Stimulated activated CD8-positive, alpha-beta memory T cell treated with anti-CD3 and anti-CD28 coated beads, Interleukin-7, amount 100 ng/mL, for 48 hours (primary cell): ENCODE data around the gene PIAS4.
"Not testable (repeated sequence)": the region's sequence is repeated elsewhere in the genome, so short reads cannot be mapped to it uniquely, and the experiment has no call there.

ENCODE experiments used
- DNase-seq, 2 donors: peaks; one replicate each; pipeline ENCODE4 v3.0.0-alpha.2; 2020; ENCODE audit warnings: low read depth in 1 of 2; ENCODE audit errors: extremely low read depth in 1 of 2

The PIAS4 gene, protein sequence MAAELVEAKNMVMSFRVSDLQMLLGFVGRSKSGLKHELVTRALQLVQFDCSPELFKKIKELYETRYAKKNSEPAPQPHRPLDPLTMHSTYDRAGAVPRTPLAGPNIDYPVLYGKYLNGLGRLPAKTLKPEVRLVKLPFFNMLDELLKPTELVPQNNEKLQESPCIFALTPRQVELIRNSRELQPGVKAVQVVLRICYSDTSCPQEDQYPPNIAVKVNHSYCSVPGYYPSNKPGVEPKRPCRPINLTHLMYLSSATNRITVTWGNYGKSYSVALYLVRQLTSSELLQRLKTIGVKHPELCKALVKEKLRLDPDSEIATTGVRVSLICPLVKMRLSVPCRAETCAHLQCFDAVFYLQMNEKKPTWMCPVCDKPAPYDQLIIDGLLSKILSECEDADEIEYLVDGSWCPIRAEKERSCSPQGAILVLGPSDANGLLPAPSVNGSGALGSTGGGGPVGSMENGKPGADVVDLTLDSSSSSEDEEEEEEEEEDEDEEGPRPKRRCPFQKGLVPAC

DNA sequence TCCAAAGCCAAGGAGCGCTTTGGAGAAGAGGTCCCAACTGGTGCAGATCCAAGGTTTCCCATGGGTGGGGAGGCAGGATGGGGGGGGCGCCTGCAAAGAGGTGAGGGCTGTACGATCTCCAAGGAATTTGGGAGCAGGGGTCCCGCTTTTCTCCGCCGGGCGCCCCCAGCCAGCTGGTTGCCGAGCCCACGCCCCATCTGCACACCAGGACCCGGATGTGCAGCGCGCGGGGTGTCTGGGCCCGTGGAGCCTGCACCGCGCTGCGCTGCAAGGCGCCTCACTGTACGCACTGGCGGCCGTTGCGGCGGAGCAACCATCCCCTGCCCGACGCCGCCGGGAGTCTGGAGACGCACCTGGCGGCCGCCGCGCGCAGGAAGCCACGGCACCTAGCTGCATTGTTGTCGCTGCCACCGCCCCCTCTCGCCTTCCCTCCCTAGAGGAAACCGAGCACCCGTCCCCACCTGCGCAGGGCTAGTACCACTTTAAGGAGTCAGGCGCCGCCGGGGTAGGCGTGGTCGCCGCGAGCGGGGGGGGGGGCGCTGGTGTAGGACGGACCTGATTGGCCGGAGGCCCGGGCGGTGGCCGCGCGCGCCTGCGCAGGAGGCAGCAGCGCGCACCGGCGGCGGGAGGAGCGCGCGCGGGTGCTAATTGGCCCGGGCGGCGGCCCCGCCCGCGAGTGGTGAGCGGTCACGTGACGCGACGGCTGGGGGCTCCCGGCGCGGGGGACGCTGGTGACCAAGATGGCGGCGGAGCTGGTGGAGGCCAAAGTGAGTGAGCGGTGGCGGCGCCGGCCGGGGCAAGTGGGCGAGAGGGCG, at the start of gene PIAS4:
PIAS4 (plus strand) TSS at position 716 of the 815 bp plus-strand sequence; CDS start at position 741, 25 bp downstream.
- DNase-seq = peak; percentile 84 to 97

DNA sequence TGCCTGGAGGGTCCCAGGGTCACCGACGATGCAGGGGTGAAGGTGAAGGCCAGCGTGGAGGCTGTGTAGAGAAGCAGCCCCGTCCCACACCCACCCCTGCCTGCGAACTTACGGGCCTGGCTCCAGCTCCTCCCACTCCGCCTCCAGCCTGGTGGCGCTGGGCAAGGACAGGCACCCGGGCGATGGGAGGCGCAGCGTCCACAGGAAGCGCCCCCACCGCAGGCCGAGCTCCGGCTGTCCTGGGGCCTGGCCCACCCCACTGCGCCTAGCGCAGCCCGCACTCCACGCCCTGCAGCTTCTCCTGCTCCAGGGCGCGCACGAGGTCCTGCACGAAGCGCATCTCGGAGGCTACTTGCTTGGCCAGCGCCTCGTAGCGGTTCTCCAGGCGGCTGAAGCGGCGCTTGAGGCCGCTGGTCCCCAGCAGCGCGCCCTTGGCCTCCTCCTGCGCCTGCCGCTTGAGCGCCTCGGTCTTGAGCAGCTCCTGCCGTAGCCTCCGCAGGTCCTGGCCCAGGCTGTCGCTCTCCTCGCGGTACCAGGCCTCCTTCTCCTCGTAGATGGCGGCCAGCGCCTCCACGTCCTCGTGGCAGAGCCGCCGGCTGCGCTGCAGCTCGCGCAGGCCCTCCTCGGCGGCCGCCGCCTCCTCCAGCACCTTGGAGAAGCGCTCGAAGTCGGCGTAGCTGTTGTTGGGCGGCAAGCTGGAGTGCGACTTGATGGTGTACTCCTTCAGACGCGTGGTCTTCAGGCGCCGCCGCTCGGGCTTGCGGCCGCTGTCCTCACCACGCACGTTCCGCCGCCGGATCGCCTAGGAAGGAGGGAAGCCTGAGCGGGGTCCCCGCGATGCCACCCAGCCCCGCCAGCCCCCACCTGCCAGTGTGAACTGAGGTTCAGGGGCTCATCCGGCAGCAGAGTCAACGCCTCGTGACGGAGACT, 48.4 kb upstream of the PIAS4 start:
- no peak for DNase-seq

DNA sequence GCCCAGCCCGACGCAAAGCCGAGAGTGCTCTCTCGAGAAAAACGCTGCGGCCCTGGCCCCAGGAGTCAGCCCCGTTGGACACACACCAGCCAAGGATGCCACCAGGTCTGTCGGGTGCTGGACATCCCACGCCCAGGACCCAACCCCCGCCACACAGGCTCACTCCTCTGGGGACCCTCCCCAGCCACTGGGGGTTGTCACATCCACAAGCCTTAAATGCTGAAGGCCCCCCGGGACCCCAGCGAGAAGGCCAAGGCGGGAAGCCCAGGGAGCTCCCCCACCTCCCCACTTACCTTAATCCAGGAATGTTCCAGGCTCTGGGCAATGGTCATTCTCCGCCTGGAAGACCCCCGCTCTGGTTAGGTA, 47.8 kb upstream of the PIAS4 start:
- no peak for DNase-seq

DNA sequence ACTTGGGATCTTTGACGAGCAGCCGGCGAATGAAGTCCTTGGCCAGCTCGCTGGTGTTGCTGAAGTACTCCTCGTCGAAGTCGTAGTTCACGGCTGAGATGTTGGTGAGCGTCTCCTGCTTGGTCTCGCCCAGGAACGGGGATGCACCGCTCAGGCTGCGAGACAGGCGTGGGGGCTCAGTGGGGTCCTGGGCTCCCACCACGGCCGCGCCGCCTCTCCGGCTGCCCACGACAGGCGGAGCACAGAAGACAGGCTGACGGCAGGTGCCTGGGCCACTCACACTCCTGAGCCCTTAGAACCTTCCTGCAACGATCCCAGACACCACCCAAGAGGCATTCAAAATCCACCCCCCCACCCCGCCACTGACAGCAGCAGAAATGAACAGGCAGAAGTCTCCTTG, 46.5 kb upstream of the PIAS4 start:
- DNase-seq = no peak

DNA sequence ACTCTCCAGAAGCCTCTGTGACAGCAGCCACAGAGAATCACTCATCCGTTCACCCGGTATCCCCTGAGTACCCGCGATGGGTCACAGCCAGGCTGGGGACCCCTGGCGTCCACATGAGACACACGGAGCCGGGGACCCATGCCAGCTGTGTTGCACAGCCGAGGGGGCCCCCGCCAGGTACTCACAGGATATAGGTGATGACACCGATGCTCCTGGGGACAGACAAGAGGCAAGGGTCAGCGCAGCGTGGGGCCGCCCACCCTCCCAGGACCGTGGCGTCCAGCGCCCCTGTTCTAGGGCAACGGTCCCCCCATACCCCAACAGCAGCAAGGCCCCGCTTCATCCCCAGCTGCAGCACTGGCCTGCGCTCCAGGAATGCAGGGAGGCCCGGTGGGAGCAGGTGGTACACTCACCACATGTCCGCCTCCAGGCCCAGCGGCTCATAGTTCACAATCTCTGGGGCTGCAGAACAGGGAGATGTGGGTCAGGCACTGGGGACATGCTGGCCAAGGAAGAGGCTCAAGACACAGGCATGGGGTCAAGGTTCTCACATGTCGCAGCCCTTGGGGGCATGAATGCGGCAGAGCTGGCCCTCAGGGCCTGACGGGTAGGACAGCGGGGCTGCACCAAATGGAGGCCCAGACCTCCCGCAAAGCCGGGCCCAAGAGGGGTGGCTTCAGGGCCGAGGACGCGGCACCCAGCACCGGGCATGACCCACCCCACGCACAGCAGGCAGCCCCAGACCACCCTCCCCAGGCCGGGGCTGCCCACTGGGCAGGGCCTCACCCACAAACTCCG, 43.9 kb upstream of the PIAS4 start:
- DNase-seq = no peak

DNA sequence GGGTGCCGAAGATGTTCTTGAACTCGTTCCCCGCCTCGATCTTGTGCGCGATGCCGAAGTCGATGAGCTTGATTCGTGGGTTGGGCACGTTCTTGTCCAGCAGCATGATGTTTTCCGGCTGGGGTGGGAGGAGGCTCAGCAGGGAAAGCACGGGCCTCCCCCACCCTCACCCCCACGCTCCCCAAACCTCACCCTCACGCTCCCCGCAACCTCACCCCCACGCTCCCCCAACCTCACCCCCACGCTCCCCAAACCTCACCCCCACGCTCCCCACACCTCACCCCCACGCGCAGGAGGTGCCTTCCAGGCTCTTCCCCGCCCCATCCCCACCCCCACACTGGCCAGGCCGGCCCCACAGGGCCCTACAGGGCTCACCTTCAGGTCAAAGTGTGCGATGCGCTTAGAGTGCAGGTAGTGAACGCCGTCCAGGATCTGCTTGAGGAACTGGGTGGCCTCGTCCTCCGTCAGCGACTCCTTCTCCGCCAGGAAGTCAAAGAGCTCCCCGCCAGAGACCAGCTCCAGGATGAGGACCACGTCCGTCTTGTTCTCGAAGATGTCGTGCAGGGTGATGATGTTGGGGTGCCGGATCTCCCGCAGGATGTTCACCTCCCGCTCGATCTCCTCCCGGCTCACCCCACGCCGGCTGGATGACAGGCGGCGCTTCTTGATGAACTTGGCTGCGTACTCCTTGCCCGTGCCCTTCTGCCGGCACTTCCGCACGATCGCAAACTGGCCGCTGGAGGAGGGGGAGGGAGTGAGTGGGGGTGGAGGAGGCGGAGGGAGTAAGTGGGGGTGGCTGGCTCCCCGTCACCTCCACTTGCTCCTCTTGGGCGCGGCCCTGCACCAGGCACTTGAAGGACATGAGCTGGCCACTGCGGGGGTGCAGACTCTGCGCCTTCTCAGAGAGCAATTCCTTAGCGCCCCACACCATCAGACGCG, 43.0 kb upstream of the PIAS4 start:
- DNase-seq = no peak

DNA sequence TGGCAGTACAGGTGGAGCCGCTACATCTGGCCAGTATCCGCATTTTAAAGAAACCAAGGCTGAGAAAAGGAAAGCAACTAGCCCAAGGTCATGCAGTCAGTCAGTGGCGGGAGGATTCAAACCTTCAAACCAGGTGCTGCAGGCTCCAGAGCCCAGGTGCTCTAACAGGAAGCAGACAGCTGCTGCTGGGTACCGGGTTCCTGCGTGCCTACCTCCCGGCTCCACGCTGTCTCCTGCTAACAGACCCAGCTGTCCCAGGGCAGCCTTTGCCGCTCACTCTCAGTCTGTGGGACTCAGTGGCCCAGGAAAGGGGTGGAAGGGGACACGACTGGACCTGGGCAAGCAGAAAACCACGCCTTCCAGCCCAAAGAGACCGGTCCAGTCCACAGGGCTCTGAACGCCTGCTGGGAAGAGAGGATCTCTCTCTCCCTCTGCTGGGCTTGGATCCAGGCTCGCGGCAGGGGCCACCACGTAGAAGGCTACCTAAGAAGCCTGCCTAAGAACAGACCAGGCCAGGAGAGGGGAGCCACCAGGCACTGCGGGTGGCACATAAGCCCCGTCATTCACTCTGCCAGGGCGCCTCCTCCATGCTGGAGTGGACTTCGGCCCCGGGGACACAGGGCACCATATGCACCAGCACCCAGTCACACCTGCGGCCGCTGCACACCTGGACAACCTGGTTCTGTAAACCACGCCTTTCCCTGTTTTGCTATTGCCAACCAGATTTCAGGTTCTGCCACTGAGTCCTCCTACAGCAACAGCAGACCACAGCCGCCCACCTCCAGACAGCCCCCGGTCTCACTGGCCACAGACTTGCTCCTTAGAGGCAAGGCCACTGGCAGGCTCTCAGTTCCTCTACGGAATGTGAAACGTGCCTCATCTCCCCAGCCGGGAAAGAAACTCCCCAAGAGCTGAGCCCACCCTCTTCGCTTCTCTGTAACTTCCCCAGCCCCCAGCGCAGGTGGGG, 41.2 kb upstream of the PIAS4 start:
- no peak for DNase-seq

DNA sequence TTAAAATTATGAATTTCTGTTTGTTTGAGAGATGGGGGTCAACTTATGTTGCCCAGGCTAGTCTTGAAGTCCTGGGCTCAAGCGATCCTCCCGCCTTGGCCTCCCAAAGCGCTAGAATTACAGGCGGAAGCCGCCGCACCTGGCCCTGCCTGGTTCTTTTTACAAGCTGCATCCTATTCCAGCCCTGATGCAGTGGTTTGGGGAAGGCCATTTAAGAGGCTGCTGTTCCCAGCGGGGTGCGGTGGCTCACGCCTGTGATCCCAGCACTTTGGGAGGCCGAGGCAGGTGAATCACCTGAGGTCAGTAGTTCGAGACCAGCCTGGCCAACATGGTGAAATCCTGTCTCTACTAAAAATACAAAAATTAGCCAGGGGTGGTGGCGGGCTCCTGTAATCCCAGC, 39.6 kb upstream of the PIAS4 start:
- not testable (repeated sequence) for DNase-seq

DNA sequence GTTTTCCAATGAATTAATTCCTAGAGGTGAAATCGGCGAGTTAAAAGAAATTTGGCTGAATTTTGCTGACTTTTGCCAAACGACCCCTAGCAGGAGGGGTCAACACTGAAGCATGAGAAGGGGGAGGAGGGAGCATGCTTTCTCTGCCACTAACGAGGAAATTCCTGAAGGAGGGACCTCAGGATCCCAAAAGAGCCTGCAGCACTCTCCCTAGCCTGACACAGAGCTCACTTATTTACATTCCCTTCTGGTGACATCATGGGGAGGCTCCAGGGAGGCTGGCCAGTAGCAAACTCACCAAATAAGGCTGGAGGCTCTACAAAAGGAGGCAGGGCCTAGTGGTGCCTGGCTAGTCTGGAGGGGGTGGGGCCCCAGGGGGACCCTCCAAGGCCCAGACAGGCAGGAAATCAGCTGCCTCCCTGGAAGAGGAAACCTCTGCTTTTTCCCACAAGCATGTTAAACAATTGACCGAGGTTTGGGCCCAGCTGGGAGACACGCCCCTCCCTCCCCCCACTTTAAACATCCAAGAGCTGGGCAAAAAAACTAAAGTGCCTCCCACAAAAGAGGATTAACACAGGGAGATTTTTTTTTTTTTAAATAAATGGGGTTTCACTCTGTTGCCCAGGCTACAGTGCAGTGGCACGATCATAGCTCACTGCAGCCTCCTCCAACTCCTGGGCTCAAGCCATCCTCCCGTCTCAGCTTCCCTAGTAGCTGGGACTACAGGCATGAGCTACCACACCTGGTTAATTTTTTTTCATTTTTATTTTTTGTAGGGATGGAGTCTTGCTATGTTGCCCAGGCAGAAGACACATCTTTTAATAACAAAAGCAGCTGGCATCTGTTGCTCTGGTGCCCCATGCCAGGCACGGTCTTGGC, 38.7 kb upstream of the PIAS4 start:
- no peak for DNase-seq

DNA sequence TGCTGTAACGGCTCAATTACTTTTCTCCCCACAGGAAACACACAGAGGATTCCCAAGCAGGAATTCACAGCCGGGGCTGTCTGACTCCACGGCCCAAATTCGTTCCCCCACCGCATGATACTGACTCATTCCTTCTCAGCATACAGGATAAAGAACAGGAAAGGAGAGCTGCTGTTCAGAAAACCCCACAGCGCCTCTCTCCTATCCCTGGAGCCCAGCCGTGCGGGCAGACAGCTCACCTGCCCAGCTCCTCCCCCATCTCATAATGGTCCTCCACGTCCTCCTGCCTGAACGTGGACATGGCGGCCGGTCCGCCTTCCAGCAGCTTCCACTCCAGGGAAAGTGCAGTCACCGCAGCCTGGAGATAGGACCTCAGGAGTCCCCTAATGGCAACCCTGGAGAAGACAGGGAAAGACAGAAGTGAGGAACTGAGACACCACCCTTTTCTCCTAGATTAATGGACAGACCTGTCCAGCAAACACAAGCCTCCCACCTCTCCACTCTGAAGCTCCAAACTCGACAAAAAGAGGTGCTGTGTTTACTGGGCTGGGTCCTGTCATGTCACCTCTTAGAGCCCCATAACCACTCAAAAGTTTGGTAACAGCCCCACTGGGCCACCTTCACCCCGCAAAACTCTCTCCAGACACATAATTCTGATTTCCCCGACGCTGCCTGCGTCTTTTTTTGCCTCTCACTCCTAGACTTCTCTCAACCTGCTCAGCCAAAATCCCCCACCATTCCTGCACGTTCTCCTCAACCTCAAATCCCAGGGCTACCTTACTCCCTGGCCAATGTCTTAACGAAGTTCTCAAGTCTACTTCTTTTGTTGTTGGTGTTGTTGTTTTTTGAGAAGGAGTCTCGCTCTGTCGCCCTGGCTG, 37.9 kb upstream of the PIAS4 start:
- DNase-seq = no peak

DNA sequence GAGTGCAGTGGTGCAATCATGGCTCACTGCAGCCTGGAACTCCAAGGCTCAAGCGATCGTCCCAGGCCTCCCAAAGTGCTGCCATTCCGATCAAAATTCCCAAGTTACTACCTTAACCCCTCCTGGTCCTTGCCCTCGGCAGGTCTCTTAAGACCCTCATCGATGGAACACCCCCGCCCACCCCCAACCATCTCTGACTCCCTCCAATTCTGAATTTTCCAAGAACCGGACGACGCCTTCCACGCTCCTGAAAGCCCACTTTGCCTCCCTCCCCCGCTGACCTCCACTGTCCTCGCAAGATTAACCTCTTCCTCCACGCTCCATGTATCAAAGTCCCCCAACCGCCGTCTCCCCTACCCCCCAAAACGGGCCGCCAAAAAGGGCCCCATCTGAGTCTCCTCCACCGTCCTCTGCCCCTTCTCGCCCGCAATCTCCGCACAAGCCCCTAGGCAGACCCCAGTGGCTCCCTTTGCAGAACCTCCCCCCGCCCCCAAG, 37.2 kb upstream of the PIAS4 start:
- DNase-seq = no peak

DNA sequence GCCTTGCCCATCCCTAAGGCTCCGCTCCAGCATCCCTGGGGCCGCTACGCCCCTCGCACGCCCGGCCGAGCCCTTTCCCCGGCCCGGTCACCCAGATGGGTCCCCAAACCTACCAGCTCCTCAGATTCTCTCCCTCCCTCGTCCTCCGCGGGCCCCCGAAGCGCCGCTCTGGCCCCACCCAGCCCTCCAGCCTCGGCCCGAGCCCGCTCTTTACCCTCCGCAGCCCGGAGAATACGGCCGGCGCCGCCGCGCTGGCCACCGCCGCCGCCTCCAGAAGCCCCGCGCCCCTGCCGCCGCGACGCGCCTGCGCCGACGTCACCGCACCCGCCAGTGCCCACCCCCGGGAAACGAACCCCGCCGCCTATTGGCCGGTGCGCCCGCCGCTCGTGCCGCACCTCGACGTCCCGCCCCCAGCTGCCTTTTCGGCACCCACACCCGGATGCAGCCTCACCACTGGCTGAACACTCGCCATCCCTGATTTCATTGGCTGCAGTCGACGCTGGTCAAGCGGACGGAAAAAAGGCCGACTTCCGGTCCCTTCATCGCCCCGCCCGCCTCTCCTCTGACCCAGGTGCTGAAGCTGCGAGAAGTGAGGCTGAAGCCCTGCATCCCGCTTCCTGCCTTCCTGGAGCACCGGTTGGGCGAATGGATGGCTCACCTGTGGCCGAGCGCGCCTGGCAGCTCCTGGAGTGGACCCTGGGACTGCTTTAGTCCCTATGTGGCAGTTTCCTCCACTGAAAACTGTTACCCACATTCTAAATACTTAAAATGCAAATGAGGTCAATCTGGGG, 36.5 kb upstream of the PIAS4 start, which contains the start of gene DAPK3:
DAPK3 (minus strand) TSS at position 292 of the 791 bp plus-strand sequence. CDS start 1,364 bp downstream, outside the sequence.
- DNase-seq = peak; percentile 91 to 94

DNA sequence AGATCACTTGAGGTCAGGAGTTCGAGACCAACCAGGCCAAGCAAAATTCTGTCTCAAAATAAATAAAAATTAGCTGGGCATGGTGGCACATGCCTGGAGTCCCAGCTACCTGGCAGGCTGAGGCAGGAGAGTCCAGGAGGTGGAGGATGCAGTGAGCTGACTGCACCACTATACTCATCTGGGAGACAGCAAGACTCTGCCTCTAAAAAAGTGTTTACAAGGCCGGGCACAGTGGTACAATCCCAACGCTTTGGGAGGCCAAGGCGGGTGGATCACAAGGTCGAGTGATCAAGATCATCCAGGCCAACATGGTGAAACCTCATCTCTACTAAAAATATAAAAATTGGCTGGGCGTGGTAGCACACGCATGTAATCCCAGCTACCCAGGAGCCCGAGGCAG, 32.4 kb upstream of the PIAS4 start:
- DNase-seq = no peak

DNA sequence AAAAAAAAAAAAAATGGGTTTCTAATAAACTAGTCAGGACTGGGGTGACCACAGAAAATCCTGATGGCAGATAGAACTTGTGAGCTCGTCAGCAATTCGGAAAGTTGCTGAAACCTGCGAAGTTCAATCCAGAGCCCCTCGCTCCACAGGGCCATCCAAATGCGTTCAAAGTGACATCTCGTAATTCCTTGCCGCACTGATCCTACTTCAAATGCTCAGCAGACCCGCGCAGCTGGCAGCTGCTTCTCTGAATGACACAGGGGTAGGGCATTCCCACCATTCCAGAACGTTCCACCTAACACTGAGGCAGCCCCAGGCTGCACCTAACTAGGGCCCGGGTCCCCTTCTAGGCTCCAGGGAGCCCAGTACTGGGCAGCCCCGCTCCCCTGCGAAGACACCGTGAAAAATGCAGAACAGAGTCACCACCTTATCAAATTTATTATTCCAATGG, 31.9 kb upstream of the PIAS4 start:
- no peak for DNase-seq
